ENCODE results near the gene DHODH. TPM values are rescaled to one million over a fixed set of nuclear protein-coding genes. Genes with fewer than 3 reads are reported as not detected.

Gene DHODH
- total RNA-seq, 2 experiments from 2014 or later, result 15.5 to 21.4 TPM

Other genes with a start within 250 kb of the DHODH start
- 10 to 100 TPM; 65.5 to 68.8 TPM for gene AP1G1, start 199.9 kb upstream of the DHODH start, total RNA-seq
- 10 to 100 TPM; 15.4 to 16.9 TPM for gene ATXN1L, start 162.8 kb upstream of the DHODH start, total RNA-seq
- gene ZNF821, start 124.6 kb upstream of the DHODH start, total RNA-seq, result 1 to 10 TPM; 6.0 to 7.7 TPM
- gene IST1, start 113.2 kb upstream of the DHODH start, total RNA-seq, result 100 to 1,000 TPM; 170 to 179 TPM
- gene PKD1L3, start 8.3 kb upstream of the DHODH start, total RNA-seq, result not detected
- gene HP, start 45.8 kb downstream of the DHODH start, total RNA-seq, result not detected
- not detected for gene HPR, start 54.5 kb downstream of the DHODH start, total RNA-seq
- 10 to 100 TPM; 17.6 to 24.6 TPM for gene TXNL4B, start 84.9 kb downstream of the DHODH start, total RNA-seq
- gene DHX38, start 85.1 kb downstream of the DHODH start, total RNA-seq, result 10 to 100 TPM; 55.9 to 79.0 TPM
- gene PMFBP1, start 163.4 kb downstream of the DHODH start, total RNA-seq, result under 1 TPM; 0.64 to 0.88 TPM

All from activated CD4-positive, alpha-beta T cell treated with anti-CD3 and anti-CD28 coated beads for 36 hours (primary cell).